ENCODE results near the gene ZFAND6. TPM values are rescaled to one million over a fixed set of nuclear protein-coding genes. Genes with fewer than 3 reads are reported as not detected.
A peak's percentile ranks its signal among the peaks of the same experiment; 100 is the strongest.

Gene ZFAND6
- total and polyA plus RNA-seq, 4 experiments from 2014 or later, result 58.3 to 139 (median 82.5) TPM

GRCh38 chr15:80157215-80157614 lies 97.7 kb downstream of the ZFAND6 start:
- Histone ChIP-seq H3K36me3 (ENCODE audit: insufficient read depth, low read length) (no peaks in the 10 kb centered on the region), H3K4me3 (ENCODE audit: low read length in 2 of 2) (no peak overlapping the region), H3K9me3 (ENCODE audit: control insufficient read depth in 1 of 2, low read length in 2 of 2) (no peaks in the 10 kb centered on the region), H3K27me3 (ENCODE audit: insufficient read depth, low read length) (no peaks in the 10 kb centered on the region), H3K4me1 (ENCODE audit: insufficient read depth, low read length) (peaks cover 29% of the 10 kb centered on the region), H3K27ac (ENCODE audit: low read depth, low read length) (no peak overlapping the region)
- no peaks in the 10 kb centered on the region for H3K9me3 Mint-ChIP-seq
- H3K4me1 Mint-ChIP-seq, result peaks cover 16 to 44% (median 25%) of the 10 kb centered on the region in 4 donors
- CTCF ChIA-PET (ENCODE audit: partially characterized antibody), result interaction anchor here (0.6 to 0.9 kb wide), 2 partner anchors 23 to 60 kb away, joined by 3 to 4 read pairs; no protein-coding TSS in a partner anchor
- H3K27ac Mint-ChIP-seq, result no peak overlapping the region
- POLR2A ChIA-PET (ENCODE audit: partially characterized antibody), result interaction anchor here (0.8 to 2.1 kb wide), 2 partner anchors 98 to 259 kb away, joined by 3 to 7 read pairs; partner anchors contain the start of gene ZFAND6
- H3K36me3 Mint-ChIP-seq, result peaks cover 6 to 16% of the 10 kb centered on the region in 2 donors
- intact Hi-C loops (cut with micrococcal nuclease), result no loop called here
- no peaks in the 10 kb centered on the region for H3K27me3 Mint-ChIP-seq
- no peak overlapping the region for H3K4me3 Mint-ChIP-seq
- DNase-seq, result no peak

- Mint-ChIP-seq H3K27ac (no peak overlapping the region), H3K27me3 (no peaks in the 10 kb centered on the region), H3K4me1 (peaks cover 8 to 31% (median 14%) of the 10 kb centered on the region in 4 donors), H3K36me3 (peaks cover 7 to 34% of the 10 kb centered on the region in 2 donors), H3K9me3 (no peaks in the 10 kb centered on the region), H3K4me3 (no peak overlapping the region)
- no peaks in the 10 kb centered on the region for H3K36me3 ChIP-seq (ENCODE audit: insufficient read depth, low read length)
- ChIA-PET POLR2A (ENCODE audit: partially characterized antibody) (no interaction called here), CTCF (ENCODE audit: partially characterized antibody) (interaction anchor here (2.5 kb wide), 1 partner anchor 14 kb away, joined by 11 read pairs; no protein-coding TSS in a partner anchor)
- H3K4me3 ChIP-seq (ENCODE audit: low read length in 2 of 2), result no peak overlapping the region
- H3K27me3 ChIP-seq (ENCODE audit: insufficient read depth, low read length), result no peaks in the 10 kb centered on the region
- intact Hi-C loops (cut with micrococcal nuclease), result no loop called here
- no peak for DNase-seq
- H3K27ac ChIP-seq (ENCODE audit: low read depth, low read length), result no peak overlapping the region
- H3K9me3 ChIP-seq (ENCODE audit: control insufficient read depth in 1 of 2, low read length in 2 of 2), result no peaks in the 10 kb centered on the region
- H3K4me1 ChIP-seq (ENCODE audit: insufficient read depth, low read length), result peaks cover 19% of the 10 kb centered on the region
Measured at GRCh38 chr15:80159301-80159700, 99.8 kb downstream of the ZFAND6 start.

- peaks cover 7 to 26% (median 10%) of the 10 kb centered on the region in 4 donors for H3K4me1 Mint-ChIP-seq
- no peaks in the 10 kb centered on the region for H3K9me3 ChIP-seq (ENCODE audit: control insufficient read depth in 1 of 2, low read length in 2 of 2)
- H3K36me3 ChIP-seq (ENCODE audit: insufficient read depth, low read length), result no peaks in the 10 kb centered on the region
- H3K36me3 Mint-ChIP-seq, result peaks cover 8 to 35% of the 10 kb centered on the region in 2 donors
- H3K9me3 Mint-ChIP-seq, result no peaks in the 10 kb centered on the region
- H3K27ac Mint-ChIP-seq, result peak overlapping the region in 2 of 7 donors; percentile 30 to 79
- H3K4me3 ChIP-seq (ENCODE audit: low read length in 2 of 2), result no peak overlapping the region
- intact Hi-C loops (cut with micrococcal nuclease), result no loop called here
- no peaks in the 10 kb centered on the region for H3K27me3 Mint-ChIP-seq
- H3K27me3 ChIP-seq (ENCODE audit: insufficient read depth, low read length), result no peaks in the 10 kb centered on the region
- no peak overlapping the region for H3K27ac ChIP-seq (ENCODE audit: low read depth, low read length)
- no peak overlapping the region for H3K4me3 Mint-ChIP-seq
- ChIA-PET POLR2A (ENCODE audit: partially characterized antibody) (interaction anchor here (0.9 to 1.3 kb wide), 3 partner anchors 7 to 128 kb away, joined by 3 read pairs; partner anchors contain the start of gene FAH), CTCF (ENCODE audit: partially characterized antibody) (interaction anchor here (1.0 to 2.5 kb wide), 4 partner anchors 8 to 778 kb away, joined by 3 to 11 read pairs (median 4); no protein-coding TSS in a partner anchor)
- DNase-seq, result peak in 1 of 5 donors; percentile 46
- H3K4me1 ChIP-seq (ENCODE audit: insufficient read depth, low read length), result peaks cover 15% of the 10 kb centered on the region
Measured at GRCh38 chr15:80159811-80160569, 100.5 kb downstream of the ZFAND6 start.

- Mint-ChIP-seq H3K4me3 (peak overlapping the region in 1 of 8 donors; percentile 26), H3K4me1 (peaks cover 5 to 22% (median 10%) of the 10 kb centered on the region in 4 donors), H3K27me3 (no peaks in the 10 kb centered on the region), H3K36me3 (peaks cover 8 to 35% of the 10 kb centered on the region in 2 donors), H3K27ac (peak overlapping the region in 5 of 7 donors; percentile 30 to 87 (median 65)), H3K9me3 (no peaks in the 10 kb centered on the region)
- H3K9me3 ChIP-seq (ENCODE audit: control insufficient read depth in 1 of 2, low read length in 2 of 2), result no peaks in the 10 kb centered on the region
- no peak overlapping the region for H3K27ac ChIP-seq (ENCODE audit: low read depth, low read length)
- ChIA-PET CTCF (ENCODE audit: partially characterized antibody) (interaction anchor here (1.0 to 2.5 kb wide), 4 partner anchors 9 to 779 kb away, joined by 3 to 11 read pairs (median 4); no protein-coding TSS in a partner anchor), POLR2A (ENCODE audit: partially characterized antibody) (interaction anchor here (0.6 to 1.3 kb wide), 4 partner anchors 8 to 977 kb away, joined by 3 read pairs; partner anchors contain the start of gene FAH)
- H3K4me1 ChIP-seq (ENCODE audit: insufficient read depth, low read length), result peaks cover 15% of the 10 kb centered on the region
- intact Hi-C loops (cut with micrococcal nuclease), result no loop called here
- H3K4me3 ChIP-seq (ENCODE audit: low read length in 2 of 2), result no peak overlapping the region
- no peaks in the 10 kb centered on the region for H3K27me3 ChIP-seq (ENCODE audit: insufficient read depth, low read length)
- DNase-seq, result peak in 4 of 5 donors; percentile 10 to 51 (median 18)
- no peaks in the 10 kb centered on the region for H3K36me3 ChIP-seq (ENCODE audit: insufficient read depth, low read length)
Measured at GRCh38 chr15:80160570-80161156, 101.2 kb downstream of the ZFAND6 start.

- Histone ChIP-seq H3K9me3 (ENCODE audit: control insufficient read depth in 1 of 2, low read length in 2 of 2) (no peaks in the 10 kb centered on the region), H3K27ac (ENCODE audit: low read depth, low read length) (no peak overlapping the region)
- H3K4me3 Mint-ChIP-seq, result no peak overlapping the region
Measured at GRCh38 chr15:80161468-80162016, 102.1 kb downstream of the ZFAND6 start.

GRCh38 chr15:80162059-80162554 lies 102.6 kb downstream of the ZFAND6 start:
- intact Hi-C loops (cut with micrococcal nuclease), result no loop called here
- Histone ChIP-seq H3K27me3 (ENCODE audit: insufficient read depth, low read length) (no peaks in the 10 kb centered on the region), H3K27ac (ENCODE audit: low read depth, low read length) (no peak overlapping the region), H3K9me3 (ENCODE audit: control insufficient read depth in 1 of 2, low read length in 2 of 2) (no peaks in the 10 kb centered on the region), H3K36me3 (ENCODE audit: insufficient read depth, low read length) (no peaks in the 10 kb centered on the region), H3K4me1 (ENCODE audit: insufficient read depth, low read length) (peaks cover 15% of the 10 kb centered on the region), H3K4me3 (ENCODE audit: low read length in 2 of 2) (no peak overlapping the region)
- no peak overlapping the region for H3K27ac Mint-ChIP-seq
- peaks cover 5 to 22% (median 10%) of the 10 kb centered on the region in 4 donors for H3K4me1 Mint-ChIP-seq
- ChIA-PET POLR2A (ENCODE audit: partially characterized antibody) (no interaction called here), CTCF (ENCODE audit: partially characterized antibody) (interaction anchor here (2.5 kb wide), 1 partner anchor 11 kb away, joined by 11 read pairs; no protein-coding TSS in a partner anchor)
- no peak overlapping the region for H3K4me3 Mint-ChIP-seq
- DNase-seq, result no peak
- H3K27me3 Mint-ChIP-seq, result no peaks in the 10 kb centered on the region
- H3K36me3 Mint-ChIP-seq, result peaks cover 8 to 35% of the 10 kb centered on the region in 2 donors
- H3K9me3 Mint-ChIP-seq, result no peaks in the 10 kb centered on the region

More at GRCh38 chr15:80161468-80162016, 102.1 kb downstream of the ZFAND6 start:
- no peaks in the 10 kb centered on the region for H3K9me3 Mint-ChIP-seq
- peaks cover 8 to 35% of the 10 kb centered on the region in 2 donors for H3K36me3 Mint-ChIP-seq
- POLR2A ChIA-PET (ENCODE audit: partially characterized antibody), result interaction anchor here (0.6 to 1.3 kb wide), 2 partner anchors 10 to 978 kb away, joined by 3 read pairs; no protein-coding TSS in a partner anchor
- H3K27ac Mint-ChIP-seq, result peak overlapping the region in 1 of 7 donors; percentile 41
- CTCF ChIA-PET (ENCODE audit: partially characterized antibody), result interaction anchor here (1.4 to 2.5 kb wide), 3 partner anchors 11 to 780 kb away, joined by 4 to 11 read pairs (median 5); no protein-coding TSS in a partner anchor
- no peak for DNase-seq
- Histone ChIP-seq H3K36me3 (ENCODE audit: insufficient read depth, low read length) (no peaks in the 10 kb centered on the region), H3K4me3 (ENCODE audit: low read length in 2 of 2) (no peak overlapping the region), H3K4me1 (ENCODE audit: insufficient read depth, low read length) (peaks cover 15% of the 10 kb centered on the region), H3K27me3 (ENCODE audit: insufficient read depth, low read length) (no peaks in the 10 kb centered on the region)
- no peaks in the 10 kb centered on the region for H3K27me3 Mint-ChIP-seq
- intact Hi-C loops (cut with micrococcal nuclease), result no loop called here
- peaks cover 5 to 22% (median 10%) of the 10 kb centered on the region in 4 donors for H3K4me1 Mint-ChIP-seq

Data from CD4-positive, alpha-beta memory T cell (primary cell).